LHCN-M2 (cell line): ENCODE data around the gene ZNF678. TPM values are rescaled to one million over a fixed set of nuclear protein-coding genes. Genes with fewer than 3 reads are reported as not detected.
"Not testable (repeated sequence)": the region's sequence is repeated elsewhere in the genome, so short reads cannot be mapped to it uniquely, and the experiment has no call there.

Experiments
- DNase-seq: peaks from one replicate; pipeline ENCODE4 v3.0.0-alpha.2; 2012; ENCODE audit warnings: low read depth
- total RNA-seq: library from RNA; depleted of rRNA; stranded (reverse); fragments of >200 nt; gene quantifications from 2 replicates; pipeline ENCODE4 v1.2.3, GENCODE V29; 2014

ZNF678 gene
- total RNA-seq, 1 experiment from 2014 or later: 8.2 TPM

GRCh38 chr1:227551881-227552280, 11.5 kb upstream of the ZNF678 start:
- DNase-seq: not testable (repeated sequence)

GRCh38 chr1:227556288-227556687, 7.1 kb upstream of the ZNF678 start:
- DNase-seq: no peak

- no peak for DNase-seq
Observed at GRCh38 chr1:227557962-227558725, 5.2 kb upstream of the ZNF678 start.

GRCh38 chr1:227558732-227559262, 4.6 kb upstream of the ZNF678 start:
- DNase-seq: no peak

- no peak for DNase-seq
Observed at GRCh38 chr1:227559499-227559898, 3.9 kb upstream of the ZNF678 start.

- no peak for DNase-seq
Observed at GRCh38 chr1:227559926-227560325, 3.4 kb upstream of the ZNF678 start.

GRCh38 chr1:227560393-227561173, 2.8 kb upstream of the ZNF678 start:
- DNase-seq: no peak

GRCh38 chr1:227561241-227561907, 2.0 kb upstream of the ZNF678 start:
- no peak for DNase-seq

GRCh38 chr1:227562037-227562436, 1.3 kb upstream of the ZNF678 start:
- DNase-seq: no peak

GRCh38 chr1:227562933-227563323, 428 bp upstream of the ZNF678 start:
- no peak for DNase-seq

- DNase-seq: no peak
Observed at GRCh38 chr1:227567256-227567655, 3.9 kb downstream of the ZNF678 start.

GRCh38 chr1:227568593-227568992, 5.2 kb downstream of the ZNF678 start:
- no peak for DNase-seq

- DNase-seq: no peak
Observed at GRCh38 chr1:227572752-227573151, 9.4 kb downstream of the ZNF678 start.

GRCh38 chr1:227574926-227575325, 11.6 kb downstream of the ZNF678 start:
- no peak for DNase-seq

GRCh38 chr1:227576189-227576588, 12.8 kb downstream of the ZNF678 start:
- peak; percentile 56 for DNase-seq

GRCh38 chr1:227577500-227577899, 14.1 kb downstream of the ZNF678 start:
- no peak for DNase-seq

GRCh38 chr1:227583354-227583753, 20.0 kb downstream of the ZNF678 start:
- DNase-seq: no peak

GRCh38 chr1:227586733-227587132, 23.4 kb downstream of the ZNF678 start:
- DNase-seq: no peak

GRCh38 chr1:227587968-227588367, 24.6 kb downstream of the ZNF678 start:
- no peak for DNase-seq

- not testable (repeated sequence) for DNase-seq
Observed at GRCh38 chr1:227588769-227589168, 25.4 kb downstream of the ZNF678 start.

GRCh38 chr1:227589777-227590176, 26.4 kb downstream of the ZNF678 start:
- not testable (repeated sequence) for DNase-seq

- DNase-seq: not testable (repeated sequence)
Observed at GRCh38 chr1:227596222-227596621, 32.9 kb downstream of the ZNF678 start.
